Activated T-cell treated with anti-CD3 and anti-CD28 coated beads for 24 hours (primary cell): ENCODE results near the gene SH3TC1.

Experiments used
- DNase-seq: peaks from one replicate; pipeline ENCODE4 v3.0.0-alpha.2; 2020; ENCODE audit warnings: low read depth

Gene SH3TC1

GRCh38 chr4:8200302-8200975, 1.3 kb downstream of the SH3TC1 start:
- DNase-seq = no peak

- peak; percentile 16 for DNase-seq
Observed at GRCh38 chr4:8201321-8201781, 2.3 kb downstream of the SH3TC1 start.

- DNase-seq = no peak
Observed at GRCh38 chr4:8202108-8203051, 3.3 kb downstream of the SH3TC1 start.

- DNase-seq = no peak
Observed at GRCh38 chr4:8203052-8203401, 3.9 kb downstream of the SH3TC1 start.

GRCh38 chr4:8203817-8204216, 4.7 kb downstream of the SH3TC1 start:
- DNase-seq = no peak

GRCh38 chr4:8204576-8205227, 5.6 kb downstream of the SH3TC1 start:
- no peak for DNase-seq

GRCh38 chr4:8205241-8205707, 6.2 kb downstream of the SH3TC1 start:
- no peak for DNase-seq

GRCh38 chr4:8205749-8206611, 6.9 kb downstream of the SH3TC1 start:
- no peak for DNase-seq

GRCh38 chr4:8207314-8207713, 8.2 kb downstream of the SH3TC1 start:
- no peak for DNase-seq

- DNase-seq = no peak
Observed at GRCh38 chr4:8208565-8208964, 9.5 kb downstream of the SH3TC1 start.

- no peak for DNase-seq
Observed at GRCh38 chr4:8209181-8209874, 10.2 kb downstream of the SH3TC1 start.

- DNase-seq = no peak
Observed at GRCh38 chr4:8210010-8210409, 10.9 kb downstream of the SH3TC1 start.

GRCh38 chr4:8210616-8211015, 11.5 kb downstream of the SH3TC1 start:
- no peak for DNase-seq

- DNase-seq = no peak
Observed at GRCh38 chr4:8211251-8211650, 12.2 kb downstream of the SH3TC1 start.

GRCh38 chr4:8211737-8212581, 12.9 kb downstream of the SH3TC1 start:
- DNase-seq = no peak

GRCh38 chr4:8212622-8213021, 13.5 kb downstream of the SH3TC1 start:
- no peak for DNase-seq

GRCh38 chr4:8213121-8213520, 14.0 kb downstream of the SH3TC1 start:
- no peak for DNase-seq

GRCh38 chr4:8214136-8214535, 15.0 kb downstream of the SH3TC1 start:
- no peak for DNase-seq

- DNase-seq = no peak
Observed at GRCh38 chr4:8215001-8215427, 15.9 kb downstream of the SH3TC1 start.
